HEK293T (cell line): ENCODE measurements around the gene ARPP19.
A peak's percentile ranks its signal among the peaks of the same experiment; 100 is the strongest.

ENCODE experiments used
- CTCF ChIA-PET: fragments of 350-600 bp; formaldehyde crosslinking; extraction: SDS; loops from one replicate; lab custom pipeline; 2021; ENCODE audit warnings: antibody characterized with exemption, inconsistent platforms; lab: Yijun Ruan, JAX
- POLR2A ChIA-PET: fragments of 350-600 bp; formaldehyde crosslinking; extraction: SDS; loops from one replicate; lab custom pipeline; 2020; ENCODE audit warnings: antibody characterized with exemption, inconsistent platforms; lab: Yijun Ruan, JAX
- DNase-seq: peaks from one replicate; pipeline ENCODE4 v3.0.0; 2012; ENCODE audit warnings: mixed read lengths; ENCODE audit errors: extremely low spot score
- ARNT ChIP-seq: fragments of 450-650 bp; IDR thresholded peaks from 2 replicates; pipeline ENCODE4 v1.6.1; 2017; ENCODE audit warnings: mild to moderate bottlenecking
- BHLHE40 ChIP-seq: fragments of 450-650 bp; IDR thresholded peaks from 2 replicates; pipeline ENCODE4 v1.6.1; 2016; ENCODE audit warnings: mild to moderate bottlenecking, moderate library complexity, borderline replicate concordance
- CTBP1 ChIP-seq: fragments of 450-650 bp; IDR thresholded peaks from 2 replicates; pipeline ENCODE4 v1.6.1; 2016; ENCODE audit warnings: borderline replicate concordance
- ELF4 ChIP-seq: fragments of 450-650 bp; IDR thresholded peaks from 2 replicates; pipeline ENCODE4 v1.6.1; 2017; ENCODE audit warnings: antibody characterized with exemption
- FOXA1 ChIP-seq: fragments of 450-650 bp; IDR thresholded peaks from 2 replicates; pipeline ENCODE4 v1.6.1; 2016; ENCODE audit warnings: mild to moderate bottlenecking
- FOXK2 ChIP-seq: fragments of 450-650 bp; IDR thresholded peaks from 2 replicates; pipeline ENCODE4 v1.6.1; 2016; ENCODE audit warnings: mild to moderate bottlenecking
- FOXM1 ChIP-seq: fragments of 450-650 bp; IDR thresholded peaks from 2 replicates; pipeline ENCODE4 v1.6.1; 2017; ENCODE audit warnings: mild to moderate bottlenecking, borderline replicate concordance
- HDGF ChIP-seq: fragments of 450-650 bp; IDR thresholded peaks from 2 replicates; pipeline ENCODE4 v1.6.1; 2017; ENCODE audit warnings: antibody characterized with exemption, borderline replicate concordance
- L3MBTL2 ChIP-seq: fragments of 450-650 bp; conservative IDR thresholded peaks from 2 replicates; pipeline ENCODE4 v1.6.1; 2016; ENCODE audit warnings: mild to moderate bottlenecking
- LEF1 ChIP-seq: fragments of 450-650 bp; IDR thresholded peaks from 2 replicates; pipeline ENCODE4 v1.6.1; 2017; ENCODE audit warnings: mild to moderate bottlenecking, borderline replicate concordance
- NFRKB ChIP-seq: fragments of 450-650 bp; IDR thresholded peaks from 2 replicates; pipeline ENCODE4 v1.6.1; 2016; ENCODE audit warnings: mild to moderate bottlenecking, moderate library complexity
- PKNOX1 ChIP-seq: fragments of 450-650 bp; IDR thresholded peaks from 2 replicates; pipeline ENCODE4 v1.6.1; 2016
- SP1 ChIP-seq: fragments of 450-650 bp; IDR thresholded peaks from 2 replicates; pipeline ENCODE4 v1.6.1; 2017
- SUZ12 ChIP-seq: fragments of 450-650 bp; IDR thresholded peaks from 2 replicates; pipeline ENCODE4 v1.6.1; 2016; ENCODE audit warnings: mild to moderate bottlenecking
- TARDBP ChIP-seq: fragments of 450-650 bp; IDR thresholded peaks from 2 replicates; pipeline ENCODE4 v1.6.1; 2016
- ZNF384 ChIP-seq: fragments of 450-650 bp; IDR thresholded peaks from 2 replicates; pipeline ENCODE4 v1.6.1; 2016

The ARPP19 gene

DNA sequence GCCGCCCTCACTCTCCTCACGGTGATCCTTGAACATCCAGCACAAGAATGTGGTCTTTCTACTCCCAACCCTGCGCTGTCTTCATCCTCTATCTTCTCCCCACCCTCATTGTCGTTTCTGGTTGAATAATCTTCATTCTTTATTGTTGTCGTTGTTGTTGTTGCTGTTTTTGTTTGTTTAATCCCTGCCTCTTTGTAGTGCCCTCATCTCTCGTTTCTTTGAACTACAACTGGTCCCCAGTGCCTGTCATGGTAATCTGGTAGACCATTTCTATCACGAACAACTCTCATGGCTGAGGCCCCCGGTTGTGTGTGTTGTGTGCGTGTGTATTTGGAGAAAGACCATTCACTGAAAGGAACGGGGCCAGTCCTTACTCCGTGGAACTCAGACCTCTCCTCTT lies 38.9 kb downstream of the ARPP19 start:
- TF ChIP-seq CTBP1: no peak
- no peak for TF ChIP-seq FOXA1
- no peak for TF ChIP-seq SP1
- no peak for TF ChIP-seq SUZ12
- no peak for TF ChIP-seq L3MBTL2
- no peak for TF ChIP-seq FOXK2
- TF ChIP-seq BHLHE40: no peak
- TF ChIP-seq ZNF384: no peak
- TF ChIP-seq HDGF: no peak
- TF ChIP-seq TARDBP: no peak
- no peak for TF ChIP-seq LEF1
- TF ChIP-seq FOXM1: no peak
- TF ChIP-seq ELF4: no peak
- TF ChIP-seq ARNT: no peak
- CTCF ChIA-PET: no interaction called here
- POLR2A ChIA-PET: no interaction called here
- no peak for DNase-seq

GRCh38 chr15:52529341-52529924 lies 39.4 kb downstream of the ARPP19 start:
- ChIA-PET CTCF (no interaction called here), POLR2A (interaction anchor here (0.6 kb wide), 1 partner anchor 31 kb away, joined by 3 read pairs; no protein-coding TSS in a partner anchor)
- no peak for DNase-seq
- no peak for TF ChIP-seq FOXA1
- no peak for TF ChIP-seq PKNOX1
- no peak for TF ChIP-seq BHLHE40
- no peak for TF ChIP-seq NFRKB
- TF ChIP-seq SUZ12: no peak
- TF ChIP-seq FOXM1: no peak
- no peak for TF ChIP-seq CTBP1
- no peak for TF ChIP-seq HDGF
- no peak for TF ChIP-seq TARDBP
- TF ChIP-seq SP1: no peak
- no peak for TF ChIP-seq FOXK2
- TF ChIP-seq L3MBTL2: no peak
- no peak for TF ChIP-seq ELF4
- TF ChIP-seq ZNF384: no peak
- no peak for TF ChIP-seq ARNT
- TF ChIP-seq LEF1: no peak

DNA sequence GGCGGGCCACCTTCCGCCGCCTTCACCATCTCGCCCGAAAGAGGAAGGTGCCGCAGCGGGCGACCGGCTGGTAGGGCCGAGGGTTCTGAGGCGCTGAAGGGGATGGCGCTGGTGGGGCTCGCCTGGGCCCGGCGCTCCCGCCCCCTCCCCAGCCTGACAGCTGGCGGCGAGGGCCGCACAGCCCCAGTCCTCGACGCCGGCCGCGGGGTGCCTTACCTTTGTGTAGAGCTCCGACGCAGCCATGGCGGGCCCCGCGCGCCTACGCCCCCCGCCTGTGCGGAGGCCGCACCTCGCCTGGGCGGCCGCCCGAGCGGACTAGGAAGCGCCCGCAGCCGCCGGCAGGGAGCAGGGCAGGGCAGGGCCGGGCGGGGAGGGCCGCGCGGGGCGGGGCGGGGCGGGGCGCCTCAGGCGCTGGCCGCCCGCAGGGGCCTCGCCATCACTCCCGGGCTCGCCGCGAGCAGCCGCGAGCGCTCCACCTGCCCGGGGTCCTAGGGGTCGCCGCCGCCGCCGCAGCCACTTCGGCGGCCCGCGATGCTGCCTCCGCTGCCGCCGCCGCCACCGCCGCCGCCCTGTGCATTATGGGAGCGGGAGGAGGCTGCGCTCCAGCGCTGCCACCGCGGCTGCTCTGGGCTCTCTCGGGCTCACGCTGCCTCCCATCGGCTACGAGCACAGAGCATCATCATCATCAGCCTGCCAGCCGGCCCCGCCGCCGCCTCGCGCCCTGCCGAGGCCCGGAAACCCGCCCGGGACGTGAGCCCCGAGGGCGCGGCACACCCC lies 40.1 kb downstream of the ARPP19 start, which contains the start of gene MYO5A:
Gene MYO5A, minus strand, starts transcription at position 317 of the 777 bp plus-strand sequence. Its CDS starts 74 bp downstream, at position 243.
- CTCF ChIA-PET: interaction anchor here (0.5 kb wide), 1 partner anchor 1324 kb away, joined by 6 read pairs; no protein-coding TSS in a partner anchor
- POLR2A ChIA-PET: interaction anchor here (0.6 to 1.1 kb wide), 3 partner anchors 10 to 43 kb away, joined by 3 read pairs; no protein-coding TSS in a partner anchor
- DNase-seq: peak; percentile 62
- TF ChIP-seq SUZ12: no peak
- peak; percentile 19; the same call in 1 of the 2 replicates for TF ChIP-seq L3MBTL2
- TF ChIP-seq HDGF: no peak
- no peak for TF ChIP-seq ARNT

DNA sequence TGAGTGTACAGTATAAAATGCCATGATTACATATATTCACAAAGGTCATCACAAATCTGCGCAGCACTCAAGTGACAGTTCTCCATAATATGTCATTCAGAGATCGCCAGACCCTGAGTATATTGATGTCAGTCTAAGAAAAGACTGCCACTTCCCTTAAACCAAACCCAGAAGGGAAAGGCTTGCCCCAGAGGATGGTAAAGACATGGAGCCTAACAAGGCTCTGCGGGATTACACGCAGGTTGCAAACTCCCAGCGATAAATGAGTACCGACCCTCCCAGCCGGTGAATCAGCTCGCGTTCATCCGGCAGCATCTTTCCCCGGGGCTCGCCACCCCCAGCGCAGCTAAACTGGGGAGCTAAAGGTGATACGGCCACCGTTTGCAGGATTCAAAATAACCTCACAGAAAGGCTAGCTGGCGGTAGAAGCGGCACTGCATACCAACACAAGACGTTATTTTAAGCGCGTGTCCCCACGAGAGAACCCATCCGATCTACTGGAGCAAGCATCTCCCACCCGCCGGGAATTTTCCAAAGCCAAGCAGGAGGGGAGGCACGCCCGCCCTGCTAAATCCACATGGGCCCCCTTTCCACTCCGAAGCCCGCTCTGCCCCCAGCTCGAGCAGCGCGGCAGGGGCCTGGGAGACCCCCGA lies 40.8 kb downstream of the ARPP19 start:
- DNase-seq: peak; percentile 14
- ChIA-PET CTCF (interaction anchor here (0.5 kb wide), 1 partner anchor 1325 kb away, joined by 6 read pairs; no protein-coding TSS in a partner anchor), POLR2A (interaction anchor here (1.1 kb wide), 2 partner anchors 9 to 42 kb away, joined by 3 read pairs; no protein-coding TSS in a partner anchor)
- no peak for TF ChIP-seq LEF1
- no peak for TF ChIP-seq TARDBP
- no peak for TF ChIP-seq FOXM1
- no peak for TF ChIP-seq NFRKB
- TF ChIP-seq CTBP1: no peak
- TF ChIP-seq L3MBTL2: no peak
- no peak for TF ChIP-seq FOXK2
- no peak for TF ChIP-seq ZNF384
- no peak for TF ChIP-seq FOXA1
- no peak for TF ChIP-seq BHLHE40

- CTCF ChIA-PET: no interaction called here
- no peak for DNase-seq
- TF ChIP-seq SP1: no peak
- TF ChIP-seq SUZ12: no peak
- TF ChIP-seq HDGF: no peak
- TF ChIP-seq L3MBTL2: no peak
- no peak for TF ChIP-seq BHLHE40
- TF ChIP-seq FOXM1: no peak
- TF ChIP-seq TARDBP: no peak
- TF ChIP-seq LEF1: no peak
- no peak for TF ChIP-seq ELF4
- TF ChIP-seq FOXA1: no peak
- POLR2A ChIA-PET: interaction anchor here (1.1 kb wide), 2 partner anchors 9 to 41 kb away, joined by 3 read pairs; no protein-coding TSS in a partner anchor
Observed at GRCh38 chr15:52527196-52527910, 41.5 kb downstream of the ARPP19 start.
